HCT116 (cell line): ENCODE measurements around the gene CCDC107. TPM values are rescaled to one million over a fixed set of nuclear protein-coding genes. Genes with fewer than 3 reads are reported as not detected.

Experiments used
- ATAC-seq: fragments of 200-7000 bp; cut with Tn5 transposase; 2 replicates; pipeline ENCODE4 v1.9.1; 2020; ENCODE audit warnings: mild to moderate bottlenecking, moderate library complexity
- BruUV-seq: library from RNA; stranded (reverse); fragments of 400-500 nt; replicated peaks from 2 replicates; lab custom pipeline; 2021; lab: Mats Ljungman, UMichigan
- CTCF ChIA-PET: fragments of 300-600 bp; sonication (Branson Sonifier 250); formaldehyde crosslinking; loops from one replicate; lab custom pipeline; 2021; ENCODE audit warnings: antibody characterized with exemption; lab: Charles Lee
- POLR2A ChIA-PET: fragments of 300-600, 350-600 bp; sonication (Branson Sonifier 250); formaldehyde crosslinking; loops from one replicate; lab custom pipeline; 2021; ENCODE audit warnings: antibody characterized with exemption; lab: Charles Lee
- RAD21 ChIA-PET, 2 experiments: fragments of 300-600 bp; sonication (Branson Sonifier 250); formaldehyde crosslinking; loops; one replicate each; lab custom pipeline; 2023; ENCODE audit warnings: low total read pairs in 2 of 2; ENCODE audit not compliant: uncharacterized antibody in 2 of 2, unreplicated experiment in 2 of 2, low non-redundant PET in 1 of 2; lab: Charles Lee
- DNase-seq: peaks from one replicate; pipeline ENCODE4 v3.0.0-alpha.2; 2010; ENCODE audit warnings: low read depth, low spot score
- H2AFZ ChIP-seq: fragments of 200-600 bp; shearing (Covaris generic), sonication (generic); 2 replicates; pipeline ENCODE4 v1.6.1; 2017; ENCODE audit warnings: low read depth, mixed run types, mixed read lengths, antibody characterized with exemption, low read length; ENCODE audit not compliant: poor library complexity, severe bottlenecking
- H3K27ac ChIP-seq: 2 replicates; pipeline ENCODE4 v1.5.1; 2012; ENCODE audit warnings: low read depth, low read length
- H3K27me3 ChIP-seq: fragments of 200-600 bp; sonication (generic); 2 replicates; pipeline ENCODE4 v1.6.1; 2016; ENCODE audit warnings: mixed run types, low read length, mixed read lengths; ENCODE audit not compliant: insufficient read depth
- H3K36me3 ChIP-seq, 2 experiments: fragments of 200-500 bp in 1 of 2; fragments of 200-600 bp in 1 of 2; sonication (Bioruptor generic) in 1 of 2; sonication (generic) in 1 of 2; 2 replicates each; pipeline versions ENCODE4 v1.5.1 to v1.6.1; 2014 to 2016; ENCODE audit warnings: low read length in 2 of 2, inconsistent platforms in 1 of 2, mixed read lengths in 1 of 2, mixed run types in 1 of 2; ENCODE audit not compliant: insufficient read depth in 2 of 2, control insufficient read depth in 1 of 2
- H3K4me1 ChIP-seq, 2 experiments: fragments of 200-600 bp in 1 of 2; sonication (generic) in 1 of 2; 2 replicates each; pipeline versions ENCODE4 v1.5.1 to v1.6.1; 2012 to 2017; ENCODE audit warnings: low read length in 2 of 2, inconsistent platforms in 1 of 2, mild to moderate bottlenecking in 1 of 2, mixed read lengths in 1 of 2, mixed run types in 1 of 2, moderate library complexity in 1 of 2; ENCODE audit not compliant: insufficient read depth in 2 of 2, control insufficient read depth in 1 of 2
- H3K4me2 ChIP-seq: fragments of 200-600 bp; sonication (generic); 2 replicates; pipeline ENCODE4 v1.6.1; 2017; ENCODE audit warnings: mixed run types, low read length, mixed read lengths
- H3K4me3 ChIP-seq, 2 experiments: fragments of 200-600 bp in 1 of 2; sonication (generic) in 1 of 2; replicated peaks in 1 of 2; 2 replicates each; pipeline ENCODE4 v1.5.1; 2011 to 2016; ENCODE audit warnings: low read length in 2 of 2, control low read depth in 1 of 2, low read depth in 1 of 2, mild to moderate bottlenecking in 1 of 2, mixed read lengths in 1 of 2, mixed run types in 1 of 2
- H3K79me2 ChIP-seq: fragments of 200-600 bp; sonication (generic); 2 replicates; pipeline ENCODE4 v1.6.1; 2017; ENCODE audit warnings: mild to moderate bottlenecking, mixed run types, low read length, moderate library complexity, mixed read lengths; ENCODE audit not compliant: insufficient read depth
- H3K9ac ChIP-seq: fragments of 200-600 bp; sonication (generic); 2 replicates; pipeline ENCODE4 v1.6.1; 2016; ENCODE audit warnings: low read length, mixed read lengths
- H3K9me2 ChIP-seq: fragments of 200-600 bp; sonication (generic), shearing (Covaris generic); 2 replicates; pipeline ENCODE4 v1.6.1; 2017; ENCODE audit warnings: mixed run types, mild to moderate bottlenecking, moderate library complexity; ENCODE audit not compliant: insufficient read depth
- H3K9me3 ChIP-seq, 2 experiments: fragments of 200-500 bp in 1 of 2; fragments of 200-600 bp in 1 of 2; sonication (Bioruptor generic) in 1 of 2; sonication (generic) in 1 of 2; 2 replicates each; pipeline ENCODE4 v1.6.1; 2014 to 2017; ENCODE audit warnings: low read length in 2 of 2, mixed read lengths in 2 of 2, inconsistent platforms in 1 of 2, low read depth in 1 of 2, mild to moderate bottlenecking in 1 of 2, mixed run types in 1 of 2, moderate library complexity in 1 of 2; ENCODE audit not compliant: control insufficient read depth in 1 of 2, insufficient read depth in 1 of 2
- H4K20me1 ChIP-seq: fragments of 200-600 bp; sonication (generic), shearing (Covaris generic); 2 replicates; pipeline ENCODE4 v1.6.1; 2017; ENCODE audit warnings: mixed run types, mild to moderate bottlenecking, moderate library complexity; ENCODE audit not compliant: insufficient read depth
- ATF3 ChIP-seq: IDR thresholded peaks from 2 replicates; pipeline ENCODE4 v1.6.1; 2012
- CEBPB ChIP-seq: IDR thresholded peaks from 2 replicates; pipeline ENCODE4 v1.6.1; 2012; ENCODE audit warnings: low read depth
- POLR2A ChIP-seq: IDR thresholded peaks from 2 replicates; pipeline ENCODE4 v1.7.0; 2011; ENCODE audit warnings: borderline replicate concordance; ENCODE audit not compliant: insufficient read depth, insufficient read length; ENCODE audit errors: extremely low read depth
- POLR2AphosphoS5 ChIP-seq: IDR thresholded peaks from 2 replicates; pipeline ENCODE4 v1.6.1; 2011; ENCODE audit warnings: mild to moderate bottlenecking, low read depth, low read length, moderate library complexity
- RAD21 ChIP-seq: IDR thresholded peaks from 2 replicates; pipeline ENCODE4 v1.6.1; 2012; ENCODE audit warnings: low read depth, mild to moderate bottlenecking
- REST ChIP-seq: IDR thresholded peaks from 2 replicates; pipeline ENCODE4 v1.6.1; 2012; ENCODE audit warnings: low read depth
- intact Hi-C: fragments of 100-400 bp; cut with micrococcal nuclease; formaldehyde crosslinking; loops from 2 replicates; pipeline ENCODE4 v1.10.0; 2022
- total RNA-seq: library from RNA; stranded (reverse); gene quantifications from one replicate; pipeline ENCODE4 v1.2.1, GENCODE V29; 2021; ENCODE audit not compliant: unreplicated experiment

The CCDC107 gene
- total RNA-seq, 1 experiment from 2014 or later = 11.1 TPM

DNA sequence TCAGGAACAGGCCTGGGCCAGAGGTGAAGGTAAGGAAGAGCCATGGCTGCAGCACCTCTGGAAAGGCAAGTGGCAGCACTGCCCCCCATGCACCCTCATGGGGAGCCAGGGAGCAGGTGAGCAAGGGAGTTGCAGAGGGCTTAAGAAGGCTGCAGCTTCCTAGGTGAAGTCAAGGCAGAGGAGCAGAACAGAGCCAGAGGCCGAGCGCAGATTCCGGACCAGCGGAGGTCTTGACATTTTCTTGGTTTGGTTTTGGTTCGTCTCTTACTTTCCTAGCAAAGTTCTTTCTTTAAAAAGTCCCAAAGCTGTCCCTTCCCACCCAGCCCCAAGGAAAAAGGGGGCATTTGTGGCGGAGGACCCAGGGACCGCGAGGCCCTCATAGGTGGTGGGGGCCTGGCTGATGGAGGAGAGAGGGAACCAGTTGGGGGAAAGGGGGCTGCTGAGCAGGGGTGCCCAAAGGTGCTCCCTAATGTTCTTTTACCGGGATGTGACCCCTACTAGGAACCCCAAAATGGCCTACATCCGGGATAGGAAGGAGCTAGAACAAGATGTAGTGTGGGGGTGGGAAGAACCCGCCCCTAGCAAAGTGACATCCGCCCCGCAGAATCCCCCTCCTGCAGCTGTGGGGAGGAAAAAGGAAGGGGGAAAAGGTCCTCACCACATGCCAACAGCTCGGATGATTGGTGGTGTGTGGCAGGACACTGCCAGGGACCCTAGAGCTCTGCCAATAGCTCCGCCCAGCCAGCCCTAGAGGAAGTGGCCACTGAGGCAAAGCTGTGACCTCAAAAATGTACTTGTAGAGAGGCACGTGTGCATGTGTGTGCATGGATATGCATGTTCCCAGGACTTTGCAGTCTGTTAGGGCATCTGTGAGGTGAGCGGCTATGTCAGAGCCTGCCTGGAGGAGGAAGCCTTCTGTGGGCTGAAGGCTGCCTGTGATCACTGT lies 39.0 kb upstream of the CCDC107 start:
- BruUV-seq = no TSS peak
- no peak for ATAC-seq
- no peaks in the 10 kb centered on the region for H3K27me3 ChIP-seq
- H3K4me1 ChIP-seq = no peaks in the 10 kb centered on the region
- H3K9ac ChIP-seq = no peak overlapping the region
- TF ChIP-seq ATF3 = no peak
- TF ChIP-seq CEBPB = no peak
- TF ChIP-seq POLR2A = no peak
- no peak for TF ChIP-seq RAD21
- TF ChIP-seq REST = no peak
- no peak for TF ChIP-seq POLR2AphosphoS5
- H4K20me1 ChIP-seq = no peaks in the 10 kb centered on the region
- ChIA-PET CTCF (interaction anchor here (1.7 kb wide), 2 partner anchors 8 to 16 kb away, joined by 7 to 8 read pairs; no protein-coding TSS in a partner anchor), POLR2A (no interaction called here), RAD21 (no interaction called here)
- H3K36me3 ChIP-seq = no peaks in the 10 kb centered on the region
- H3K9me2 ChIP-seq = no peaks in the 10 kb centered on the region
- DNase-seq = no peak
- H3K27ac ChIP-seq = no peak overlapping the region
- intact Hi-C loops = no loop called here
- H3K9me3 ChIP-seq = no peaks in the 10 kb centered on the region
- H3K4me2 ChIP-seq = no peak overlapping the region
- H2AFZ ChIP-seq = no peak overlapping the region
- no peaks in the 10 kb centered on the region for H3K79me2 ChIP-seq
- H3K4me3 ChIP-seq = no peak overlapping the region
